GF-D8 (cell line): ENCODE results near the gene ELOVL1.

Experiments
- DNase-seq: peaks from one replicate; lab custom pipeline; 2025; lab: John Stamatoyannopoulos, UW

Gene ELOVL1

GRCh38 chr1:43327549-43328292 lies 40.1 kb downstream of the ELOVL1 start:
- DNase-seq, result no peak

- no peak for DNase-seq
Observed at GRCh38 chr1:43325381-43325780, 42.4 kb downstream of the ELOVL1 start.

GRCh38 chr1:43324810-43325209 lies 43.0 kb downstream of the ELOVL1 start:
- DNase-seq, result no peak

GRCh38 chr1:43322506-43322905 lies 45.3 kb downstream of the ELOVL1 start:
- DNase-seq, result no peak

- no peak for DNase-seq
Observed at GRCh38 chr1:43321331-43321891, 46.4 kb downstream of the ELOVL1 start.

- no peak for DNase-seq
Observed at GRCh38 chr1:43319766-43320165, 48.0 kb downstream of the ELOVL1 start.

GRCh38 chr1:43319288-43319687 lies 48.5 kb downstream of the ELOVL1 start:
- DNase-seq, result no peak

GRCh38 chr1:43318831-43319230 lies 49.0 kb downstream of the ELOVL1 start:
- no peak for DNase-seq

GRCh38 chr1:43317817-43318471 lies 49.9 kb downstream of the ELOVL1 start:
- DNase-seq, result no peak

GRCh38 chr1:43316738-43317520 lies 50.9 kb downstream of the ELOVL1 start:
- DNase-seq, result no peak

- no peak for DNase-seq
Observed at GRCh38 chr1:43315963-43316737, 51.7 kb downstream of the ELOVL1 start.

GRCh38 chr1:43315481-43315880 lies 52.3 kb downstream of the ELOVL1 start:
- DNase-seq, result no peak

- no peak for DNase-seq
Observed at GRCh38 chr1:43314233-43314632, 53.6 kb downstream of the ELOVL1 start.

- no peak for DNase-seq
Observed at GRCh38 chr1:43313771-43314170, 54.0 kb downstream of the ELOVL1 start.
